Femur (tissue), 1 donor: ENCODE data around the gene KDM4B.

ENCODE experiments used
- DNase-seq: peaks from one replicate; pipeline ENCODE4 v3.0.0-alpha.2; 2017

KDM4B gene

DNA sequence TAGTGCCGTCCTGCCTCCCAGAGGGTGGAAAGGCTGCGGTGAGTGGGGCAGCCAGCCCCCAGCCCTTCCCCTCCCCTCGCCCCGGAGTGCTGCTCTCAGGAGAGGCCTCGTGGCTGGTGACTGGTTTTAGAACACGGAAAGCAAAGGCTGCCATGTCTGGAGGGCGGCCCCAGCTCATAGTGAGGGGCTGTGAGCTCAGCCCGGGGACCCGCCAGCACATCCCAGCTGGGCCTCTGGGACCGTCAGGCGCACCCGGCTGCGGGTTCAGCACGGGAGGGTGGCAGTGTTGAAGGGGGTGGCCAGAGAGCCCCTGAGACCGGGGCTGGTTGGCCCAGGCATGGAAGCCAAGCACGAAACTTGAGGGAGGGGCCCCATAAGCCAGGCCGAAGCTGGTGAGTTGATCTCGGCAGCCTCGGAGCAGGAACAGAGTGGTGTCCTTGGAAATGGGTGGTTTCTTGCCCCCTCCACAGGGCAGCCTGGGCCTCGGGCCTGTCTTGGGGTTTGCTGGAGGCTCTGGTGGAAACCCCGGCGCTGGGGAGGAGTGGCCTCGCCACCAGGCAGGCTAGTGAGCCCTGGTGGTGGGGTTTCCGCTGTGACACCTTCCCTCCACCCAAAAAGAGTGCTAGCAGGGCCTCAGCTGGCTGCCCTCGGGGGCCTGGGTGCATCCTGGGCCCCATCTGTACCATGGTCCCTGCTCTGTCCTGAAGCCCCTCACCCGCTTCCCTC, 157.7 kb downstream of the KDM4B start:
- DNase-seq: no peak

DNA sequence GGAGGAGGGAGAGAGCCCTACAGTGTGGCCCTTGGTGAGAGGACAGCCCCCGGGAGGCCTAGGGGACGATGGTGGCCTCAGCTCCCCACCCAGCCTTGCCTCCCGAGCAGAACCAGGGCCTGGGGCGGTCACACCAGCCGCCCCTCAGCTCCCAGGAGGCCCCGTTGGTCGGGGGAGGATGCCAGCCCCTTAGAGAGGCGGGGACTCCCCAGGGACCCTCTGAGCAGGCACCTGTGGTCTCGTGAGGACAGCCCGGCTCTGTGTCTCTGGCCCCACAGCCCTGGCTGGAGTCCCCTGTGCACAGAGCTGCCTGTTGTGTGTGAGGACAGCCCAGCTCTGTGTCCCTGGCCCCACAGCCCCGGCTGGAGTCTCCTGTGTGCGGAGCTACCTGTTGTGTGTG, 158.8 kb downstream of the KDM4B start:
- DNase-seq: no peak

- peak; percentile 79 for DNase-seq
Measured at GRCh38 chr19:5128251-5128935, 159.5 kb downstream of the KDM4B start.

DNA sequence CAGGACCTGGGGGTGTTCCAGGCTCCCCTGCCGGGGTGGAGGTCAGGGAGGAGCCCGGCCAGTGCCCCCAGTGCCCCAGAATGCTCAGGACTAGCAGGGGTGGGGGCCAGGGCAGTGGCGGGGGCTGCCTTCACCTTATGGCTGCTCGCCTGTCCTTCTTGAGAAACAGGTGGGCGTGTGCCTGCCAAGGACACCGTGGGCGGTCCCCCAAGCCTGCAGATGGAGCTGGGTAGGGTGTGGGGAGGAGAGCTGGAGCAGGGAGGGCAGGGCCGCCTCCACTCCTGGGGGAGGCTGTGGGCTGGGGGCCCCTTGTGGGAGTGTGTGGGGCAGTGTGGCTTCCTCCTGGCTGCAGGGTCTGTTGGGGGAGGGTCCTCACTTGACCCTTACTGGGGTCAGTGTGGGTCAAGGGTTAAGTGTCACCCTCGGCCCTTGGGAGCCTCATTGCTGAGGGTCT, 160.1 kb downstream of the KDM4B start:
- peak; percentile 53 for DNase-seq

- no peak for DNase-seq
Measured at GRCh38 chr19:5129691-5130090, 160.8 kb downstream of the KDM4B start.

DNA sequence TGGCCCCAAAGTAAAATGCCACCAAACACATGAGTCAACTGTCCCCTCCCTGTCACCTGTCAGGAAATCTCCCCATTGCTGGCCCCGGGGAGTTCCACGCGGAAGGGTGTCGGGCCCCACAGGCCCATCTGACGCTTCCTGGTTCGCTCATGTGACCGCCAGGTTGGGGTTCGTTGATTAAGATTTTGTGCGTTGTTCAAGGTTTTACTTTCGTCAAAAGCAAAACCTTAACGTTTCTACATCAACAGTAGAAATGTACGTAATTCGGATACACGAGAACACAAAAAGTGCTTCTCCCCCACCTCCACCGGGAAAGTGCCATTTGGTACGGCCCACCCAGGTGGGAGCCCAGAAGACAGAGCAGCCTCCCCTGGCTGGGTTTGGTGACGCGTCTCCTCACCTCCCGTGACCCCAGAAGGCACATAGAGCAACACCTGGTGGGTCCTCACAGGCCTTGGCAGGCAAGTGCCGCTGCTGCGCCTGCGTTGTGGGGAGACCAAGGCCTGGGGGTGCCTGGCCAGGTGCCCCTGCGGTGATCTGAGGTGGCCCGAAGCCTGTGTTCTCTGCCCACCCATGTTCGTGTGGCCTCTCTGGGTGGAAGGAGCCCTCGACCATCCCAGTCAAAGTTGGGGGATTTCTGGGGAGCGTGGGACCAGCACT, 161.6 kb downstream of the KDM4B start:
- DNase-seq: no peak

DNA sequence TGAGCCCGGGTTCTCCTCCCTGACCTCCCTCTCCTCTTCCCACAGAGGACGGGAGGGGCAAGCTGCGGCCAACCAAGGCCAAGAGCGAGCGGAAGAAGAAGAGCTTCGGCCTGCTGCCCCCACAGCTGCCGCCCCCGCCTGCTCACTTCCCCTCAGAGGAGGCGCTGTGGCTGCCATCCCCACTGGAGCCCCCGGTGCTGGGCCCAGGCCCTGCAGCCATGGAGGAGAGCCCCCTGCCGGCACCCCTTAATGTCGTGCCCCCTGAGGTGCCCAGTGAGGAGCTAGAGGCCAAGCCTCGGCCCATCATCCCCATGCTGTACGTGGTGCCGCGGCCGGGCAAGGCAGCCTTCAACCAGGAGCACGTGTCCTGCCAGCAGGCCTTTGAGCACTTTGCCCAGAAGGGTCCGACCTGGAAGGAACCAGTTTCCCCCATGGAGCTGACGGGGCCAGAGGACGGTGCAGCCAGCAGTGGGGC, 162.2 kb downstream of the KDM4B start:
- no peak for DNase-seq

- no peak for DNase-seq
Measured at GRCh38 chr19:5131506-5132205, 162.7 kb downstream of the KDM4B start.

GRCh38 chr19:5132206-5132560, 163.3 kb downstream of the KDM4B start:
- no peak for DNase-seq

DNA sequence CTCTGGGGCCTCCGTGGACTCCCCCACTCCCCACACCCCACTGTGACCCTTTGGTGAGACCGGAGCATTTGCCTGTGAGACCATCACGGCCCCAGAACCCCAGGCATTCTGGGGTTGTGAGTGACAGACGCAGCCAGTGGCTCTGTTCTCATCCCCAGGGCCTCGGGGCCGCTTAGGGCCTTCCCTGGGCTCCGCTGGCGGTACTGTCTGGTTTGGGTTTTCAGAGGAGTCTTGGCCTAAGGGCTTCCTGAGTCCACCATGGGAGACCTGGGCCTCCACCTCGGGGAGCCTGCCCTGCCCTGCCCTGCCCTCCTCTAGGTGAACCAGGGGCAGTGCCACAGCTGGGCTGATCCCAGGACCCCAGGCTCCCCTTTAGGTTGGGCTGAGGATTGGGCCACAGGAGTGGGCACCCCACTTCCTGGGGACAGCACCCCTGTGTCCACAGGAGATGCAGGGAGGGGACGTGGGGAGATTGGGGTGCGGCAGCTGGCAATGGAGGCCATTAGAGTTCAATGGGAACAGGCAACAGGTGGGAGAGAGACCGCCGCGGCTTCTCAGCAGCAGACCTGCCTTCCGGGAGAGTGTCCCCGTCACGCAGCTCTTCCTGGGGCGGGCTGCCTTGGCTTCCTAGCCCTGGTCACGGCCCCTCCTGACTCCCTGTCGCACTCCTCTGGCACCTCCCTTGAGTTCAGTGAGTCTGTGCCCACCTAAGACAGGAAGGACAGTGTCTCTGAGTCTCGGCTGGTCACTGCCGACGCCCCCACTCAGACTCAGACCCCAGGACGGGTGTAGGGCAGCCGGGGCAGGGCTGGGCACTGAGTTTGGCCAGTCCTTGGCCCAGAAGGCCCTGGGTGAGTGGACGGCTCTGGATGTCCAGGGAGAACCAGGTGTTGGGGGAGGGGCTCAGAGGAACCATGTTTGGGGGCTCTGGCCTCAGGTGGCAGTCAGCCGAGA, 164.1 kb downstream of the KDM4B start:
- no peak for DNase-seq

DNA sequence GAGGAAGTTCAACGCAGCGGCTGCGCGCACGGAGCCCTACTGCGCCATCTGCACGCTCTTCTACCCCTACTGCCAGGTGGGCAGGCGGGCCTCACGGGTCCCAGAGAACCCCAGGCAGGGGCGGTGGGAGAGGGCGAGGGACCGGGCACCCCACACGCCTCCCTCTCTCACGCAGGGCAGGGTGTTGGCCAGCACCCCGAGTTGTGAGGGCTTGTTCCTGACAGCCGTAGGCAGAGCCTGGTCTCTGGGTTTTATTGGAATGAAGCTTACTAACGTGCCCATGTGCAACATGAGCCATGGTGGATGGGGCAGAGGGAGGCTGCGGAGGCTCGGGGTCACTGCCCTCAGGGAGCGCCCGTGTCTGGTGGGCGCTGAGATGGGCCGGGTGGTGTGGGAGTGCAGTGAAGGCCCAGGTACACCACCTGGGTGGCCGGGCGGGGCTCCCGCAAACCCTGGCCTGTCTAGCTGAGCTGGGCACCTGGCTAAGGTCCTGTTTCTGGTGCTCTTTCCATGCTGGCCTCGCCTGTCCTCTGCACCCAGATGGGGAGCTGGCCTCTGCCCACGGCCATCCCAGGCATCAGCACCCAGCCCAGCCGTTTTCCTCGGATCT, 165.2 kb downstream of the KDM4B start:
- no peak for DNase-seq

DNA sequence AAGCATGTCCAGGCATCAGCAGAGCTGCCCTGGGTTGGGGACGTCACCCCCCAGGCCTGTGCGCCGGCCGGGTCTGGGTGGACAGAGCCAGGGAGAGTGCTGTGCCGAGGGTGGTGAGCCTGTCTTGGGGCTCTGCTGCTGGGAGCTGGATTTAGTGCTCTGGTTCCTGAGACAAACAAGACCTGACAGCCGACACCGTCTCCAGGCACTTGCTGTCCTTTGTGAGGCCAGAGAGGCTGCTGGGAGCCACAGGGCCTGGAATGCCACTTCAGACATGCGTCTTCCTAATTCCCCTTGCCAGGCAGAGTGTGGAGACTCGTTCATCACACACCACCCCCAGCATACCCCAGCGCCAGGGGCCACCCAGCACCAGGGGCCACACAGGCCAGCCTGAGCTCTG, 165.8 kb downstream of the KDM4B start:
- DNase-seq: no peak

DNA sequence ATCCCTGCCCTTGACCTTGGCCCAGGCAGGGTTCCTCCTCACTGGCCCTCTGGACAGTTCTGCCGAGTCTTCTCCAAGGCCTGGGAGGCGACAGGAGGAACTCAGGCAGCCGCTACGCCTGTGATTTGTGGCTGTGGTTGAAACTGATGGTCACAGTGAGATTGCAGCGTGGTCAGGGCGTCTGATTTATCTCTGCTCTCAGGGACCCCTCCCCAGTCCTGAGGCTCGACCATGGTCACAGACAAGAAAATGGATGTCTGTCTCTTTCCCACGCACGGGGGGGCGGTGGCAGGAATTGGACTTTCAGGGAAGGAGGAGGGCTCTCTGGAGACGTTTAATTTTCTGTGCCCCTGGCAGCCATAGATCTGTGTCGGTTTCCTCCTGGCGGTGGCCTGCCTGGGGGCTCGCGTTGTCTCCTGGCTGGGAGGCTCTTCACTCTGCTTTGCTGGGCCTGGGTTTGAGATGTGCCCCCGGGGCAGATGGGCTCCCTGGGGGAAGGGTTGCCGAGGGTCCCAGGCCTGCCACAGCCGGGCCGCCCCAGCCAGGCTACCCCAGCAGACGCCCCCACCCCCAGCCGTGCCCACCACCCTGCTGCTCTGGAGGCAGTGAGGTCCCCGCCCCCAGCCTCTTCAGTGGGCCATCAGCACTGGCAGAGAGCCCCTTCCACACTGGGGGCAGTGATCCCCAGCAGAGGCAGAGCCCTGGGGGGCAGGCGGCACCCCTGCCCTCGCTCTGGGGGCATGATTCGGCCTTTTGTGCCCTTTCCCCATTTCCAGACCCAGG, 167.4 kb downstream of the KDM4B start:
- DNase-seq: no peak

DNA sequence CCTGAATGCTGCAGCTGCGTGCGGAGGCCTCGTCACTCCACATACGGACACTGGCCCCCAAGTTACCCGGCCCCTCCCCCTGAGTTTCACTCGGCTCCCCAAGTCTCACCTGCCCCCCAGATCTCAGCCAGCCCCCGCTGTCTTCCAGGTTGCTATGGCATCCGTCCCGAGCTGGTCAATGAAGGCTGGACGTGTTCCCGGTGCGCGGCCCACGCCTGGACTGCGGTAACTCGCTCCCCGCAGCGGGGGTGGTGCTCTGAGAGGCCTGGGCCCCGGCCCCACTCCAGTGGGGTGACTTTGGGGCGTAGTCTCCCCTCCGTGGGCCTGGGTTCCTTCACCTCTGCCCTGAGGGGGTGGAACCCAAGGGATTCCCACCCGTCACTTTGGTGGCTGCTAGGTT, 168.2 kb downstream of the KDM4B start:
- DNase-seq: no peak

DNA sequence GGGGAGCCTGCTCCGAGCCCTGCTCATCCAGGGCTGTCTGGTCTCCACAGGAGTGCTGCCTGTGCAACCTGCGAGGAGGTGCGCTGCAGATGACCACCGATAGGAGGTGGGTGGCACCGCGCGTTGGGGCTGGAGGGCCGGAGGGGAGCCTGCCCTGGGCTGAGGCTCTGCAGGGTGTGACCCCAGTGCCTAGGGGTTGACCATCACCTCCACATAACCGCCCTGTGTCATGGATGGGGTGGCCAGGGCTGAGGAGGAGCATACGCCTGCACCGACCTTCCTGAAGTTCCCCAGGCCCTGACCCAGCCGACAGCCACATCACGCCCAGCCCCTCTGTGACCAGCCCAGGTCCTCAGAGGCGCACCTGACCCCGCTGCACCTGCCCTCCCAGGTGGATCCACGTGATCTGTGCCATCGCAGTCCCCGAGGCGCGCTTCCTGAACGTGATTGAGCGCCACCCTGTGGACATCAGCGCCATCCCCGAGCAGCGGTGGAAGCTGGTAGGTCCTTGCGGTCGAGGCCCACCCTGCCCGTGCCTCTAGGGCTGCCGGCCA, 168.7 kb downstream of the KDM4B start:
- DNase-seq: no peak

GRCh38 chr19:5138606-5139582, 170.0 kb downstream of the KDM4B start:
- peak; percentile 86 for DNase-seq

GRCh38 chr19:5139583-5140325, 170.8 kb downstream of the KDM4B start:
- no peak for DNase-seq

- no peak for DNase-seq
Measured at GRCh38 chr19:5141129-5141849, 172.4 kb downstream of the KDM4B start.
